CD14-positive monocyte (primary cell): ENCODE results near the gene AREL1. TPM values are rescaled to one million over a fixed set of nuclear protein-coding genes. Genes with fewer than 3 reads are reported as not detected.

Source experiments
- DNase-seq, 3 donors: peaks; one replicate each; pipeline ENCODE4 v3.0.0-alpha.2; 2011 to 2022
- H2AFZ ChIP-seq: 2 replicates; pipeline ENCODE4 v1.6.0; 2012; ENCODE audit warnings: mild to moderate bottlenecking, low read depth, low read length, inconsistent platforms; ENCODE audit not compliant: insufficient read depth, poor library complexity, severe bottlenecking
- H3K27ac ChIP-seq, 2 donors: 1 replicate in 1 of 2; 2 replicates in 1 of 2; pipeline ENCODE4 v1.5.1; 2012 to 2013; ENCODE audit warnings: low read length in 2 of 2, control low read depth in 1 of 2, inconsistent platforms in 1 of 2, low read depth in 1 of 2, mild to moderate bottlenecking in 1 of 2
- H3K27me3 ChIP-seq, 2 donors: one replicate each; pipeline versions ENCODE4 v1.6.0 to v1.6.1; 2011 to 2013; ENCODE audit warnings: low read length in 2 of 2; ENCODE audit not compliant: control insufficient read depth in 2 of 2, insufficient read depth in 2 of 2
- H3K36me3 ChIP-seq, 2 donors: replicated peaks in 1 of 2; 1 replicate in 1 of 2; 2 replicates in 1 of 2; pipeline versions ENCODE4 v1.5.1 to v1.6.1; 2012 to 2013; ENCODE audit warnings: low read length in 2 of 2, control low read depth in 1 of 2, inconsistent platforms in 1 of 2, mild to moderate bottlenecking in 1 of 2; ENCODE audit not compliant: insufficient read depth in 2 of 2, control insufficient read depth in 1 of 2
- H3K4me1 ChIP-seq, 2 donors: 1 replicate in 1 of 2; 2 replicates in 1 of 2; pipeline versions ENCODE4 v1.5.1 to v1.6.1; 2012 to 2013; ENCODE audit warnings: low read length in 2 of 2, control low read depth in 1 of 2, inconsistent platforms in 1 of 2, mild to moderate bottlenecking in 1 of 2, moderate library complexity in 1 of 2; ENCODE audit not compliant: insufficient read depth in 2 of 2, control insufficient read depth in 1 of 2
- H3K4me2 ChIP-seq: replicated peaks from 2 replicates; pipeline ENCODE3; 2012; ENCODE audit warnings: low read length, moderate library complexity, mild to moderate bottlenecking; ENCODE audit not compliant: poor library complexity, severe bottlenecking; ENCODE audit errors: extremely low read depth
- H3K4me3 ChIP-seq, 3 experiments: fragments of 200-600 bp in 1 of 3; sonication (generic) in 1 of 3; replicated peaks in 1 of 3; 1 replicate in 2 of 3; 2 replicates in 1 of 3; pipeline ENCODE4 v1.5.1; 2011 to 2013; ENCODE audit warnings: low read length in 3 of 3, mild to moderate bottlenecking in 3 of 3, control low read depth in 2 of 3, low read depth in 2 of 3, inconsistent platforms in 1 of 3, moderate library complexity in 1 of 3
- H3K79me2 ChIP-seq: 2 replicates; pipeline ENCODE4 v1.6.0; 2012; ENCODE audit warnings: mild to moderate bottlenecking, control low read depth, inconsistent platforms, low read length, moderate library complexity; ENCODE audit not compliant: insufficient read depth
- H3K9ac ChIP-seq: 2 replicates; pipeline ENCODE4 v1.6.0; 2017; ENCODE audit warnings: low read length, mild to moderate bottlenecking; ENCODE audit not compliant: insufficient read depth, poor library complexity, severe bottlenecking
- H3K9me3 ChIP-seq, 2 donors: replicated peaks in 1 of 2; 1 replicate in 1 of 2; 2 replicates in 1 of 2; pipeline versions ENCODE4 v1.5.1 to v1.6.1; 2012 to 2013; ENCODE audit warnings: low read length in 2 of 2, control low read depth in 1 of 2; ENCODE audit not compliant: control insufficient read depth in 1 of 2, insufficient read depth in 1 of 2
- H4K20me1 ChIP-seq: 2 replicates; pipeline ENCODE4 v1.6.0; 2012; ENCODE audit warnings: mild to moderate bottlenecking, low read length, control low read depth, moderate library complexity; ENCODE audit not compliant: insufficient read depth
- H3K27ac Mint-ChIP-seq, 7 donors: one replicate each; pipeline ENCODE4 v1.8.0; 2020; ENCODE audit warnings: mild to moderate bottlenecking in 7 of 7, mixed read lengths in 7 of 7, moderate library complexity in 6 of 7, inconsistent platforms in 2 of 7
- H3K27me3 Mint-ChIP-seq, 3 donors: one replicate each; pipeline ENCODE4 v1.8.0; 2021 to 2022; ENCODE audit warnings: low read depth in 3 of 3, mild to moderate bottlenecking in 3 of 3, mixed read lengths in 3 of 3, moderate library complexity in 3 of 3, inconsistent platforms in 1 of 3
- H3K36me3 Mint-ChIP-seq, 2 donors: one replicate each; pipeline ENCODE4 v1.8.0; 2020; ENCODE audit warnings: mixed read lengths in 2 of 2, inconsistent platforms in 1 of 2, mild to moderate bottlenecking in 1 of 2
- H3K4me1 Mint-ChIP-seq: one replicate; pipeline ENCODE4 v1.8.0; 2020; ENCODE audit warnings: mild to moderate bottlenecking, mixed read lengths
- H3K4me3 Mint-ChIP-seq, 2 donors: one replicate each; pipeline ENCODE4 v1.8.0; 2020; ENCODE audit warnings: mild to moderate bottlenecking in 2 of 2, mixed read lengths in 2 of 2, moderate library complexity in 1 of 2
- H3K9me3 Mint-ChIP-seq, 7 donors: one replicate each; pipeline ENCODE4 v1.8.0; 2020 to 2022; ENCODE audit warnings: mixed read lengths in 7 of 7, mild to moderate bottlenecking in 6 of 7, moderate library complexity in 6 of 7, inconsistent platforms in 2 of 7
- CTCF ChIP-seq: fragments of 200-600 bp; IDR thresholded peaks from one replicate; pipeline ENCODE4 v1.8.0; 2022; ENCODE audit warnings: antibody characterized with exemption, mild to moderate bottlenecking
- WGBS: methylation state at CpG from one replicate; pipeline ENCODE4 v1.1.5; 2013; ENCODE audit warnings: missing lambda C conversion rate; ENCODE audit not compliant: insufficient coverage; 5-methylcytosine and 5-hydroxymethylcytosine counted together
- intact Hi-C, 2 donors: fragments of 100-400 bp; cut with micrococcal nuclease; formaldehyde crosslinking; loops; one replicate each; pipeline versions ENCODE4 v1.15.0 to v1.15.1; 2023
- polyA plus RNA-seq, 3 donors: library from polyadenylated mRNA; depleted of rRNA in 1 of 3; unstranded in 2 of 3; stranded (reverse) in 1 of 3; fragments of 300-500 nt in 2 of 3; fragments of >200 nt in 1 of 3; fragmentation: Illumina TruSeq in 2 of 3; gene quantifications; 1 replicate in 2 of 3; 2 replicates in 1 of 3; pipeline ENCODE4 v1.2.3, GENCODE V29; 2012 to 2021

AREL1 gene
- polyA plus RNA-seq, 3 donors: 12.5 to 23.3 (median 20.0) TPM

DNA sequence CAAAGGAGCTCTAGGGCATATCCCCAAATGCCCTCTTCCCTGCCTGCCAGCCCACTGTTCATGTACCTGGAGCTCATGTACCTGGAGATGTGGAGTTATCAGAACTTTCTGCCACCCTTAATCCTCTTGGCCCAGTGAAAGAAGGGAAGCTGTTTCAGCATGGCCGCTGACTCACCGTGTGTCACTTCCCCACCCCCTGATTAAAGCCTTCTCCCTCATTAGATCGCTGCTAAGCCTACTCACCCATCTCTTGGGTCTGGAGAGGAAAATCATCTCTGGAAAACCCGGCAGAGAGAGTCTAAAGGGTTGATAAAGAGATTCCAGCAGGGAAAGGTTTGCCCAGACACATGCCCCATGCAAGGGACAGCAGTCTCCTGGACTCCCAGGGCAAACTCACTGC, 96.4 kb downstream of the AREL1 start:
- peaks cover 0 to 8% of the 10 kb centered on the region in 2 donors for H3K27me3 ChIP-seq
- no peak overlapping the region for H2AFZ ChIP-seq
- TF ChIP-seq CTCF: no peak
- no peaks in the 10 kb centered on the region for H3K9me3 ChIP-seq
- peaks cover 81 to 92% of the 10 kb centered on the region in 2 donors for H3K4me1 ChIP-seq
- 0% methylated on average over 1 of the region's 4 CpGs for WGBS
- peak overlapping the region; percentile 54 to 79 for H3K4me3 Mint-ChIP-seq
- peaks cover 21 to 23% of the 10 kb centered on the region in 2 donors for H3K36me3 Mint-ChIP-seq
- peaks cover 82% of the 10 kb centered on the region for H3K4me1 Mint-ChIP-seq
- intact Hi-C loops: loop anchor here in 1 of 2 donors (2.0 kb wide), 1 partner anchor 124 kb away; the partner anchor contains the start of genes ISCA2 and NPC2
- H3K79me2 ChIP-seq: no peaks in the 10 kb centered on the region
- no peak overlapping the region for H3K9ac ChIP-seq
- no peaks in the 10 kb centered on the region for H4K20me1 ChIP-seq
- H3K27ac Mint-ChIP-seq: peak overlapping the region; percentile 87 to 98 (median 95)
- DNase-seq: peak; percentile 83 to 95 (median 89)
- no peaks in the 10 kb centered on the region for H3K36me3 ChIP-seq
- peaks cover 17 to 31% (median 24%) of the 10 kb centered on the region in 3 donors for H3K27me3 Mint-ChIP-seq
- H3K4me2 ChIP-seq: peak overlapping the region; percentile 38
- peak overlapping the region; percentile 9 to 91 for H3K27ac ChIP-seq
- peak overlapping the region in 1 of 3 experiments; percentile 41 for H3K4me3 ChIP-seq
- peaks cover 0 to 2% (median 0%) of the 10 kb centered on the region in 7 donors for H3K9me3 Mint-ChIP-seq

DNA sequence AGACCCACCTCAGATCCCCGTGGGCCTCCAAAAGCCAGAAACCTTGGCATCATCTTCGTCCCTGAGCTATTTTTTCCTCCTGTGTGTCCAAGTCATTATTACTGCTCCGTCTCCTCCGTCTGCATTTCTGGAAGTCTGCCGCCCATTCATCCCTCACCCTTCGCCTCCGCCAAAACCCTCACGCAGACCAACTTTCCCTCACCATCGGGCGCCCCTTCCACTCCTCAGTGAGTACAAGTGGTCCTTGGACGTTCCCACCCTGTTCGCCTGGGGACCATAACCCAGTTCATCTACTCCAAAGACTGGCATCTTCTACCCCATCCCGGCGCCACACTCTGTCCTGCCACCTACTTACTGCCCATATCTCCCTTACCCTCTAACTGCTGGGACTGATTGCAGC, 97.1 kb downstream of the AREL1 start:
- Mint-ChIP-seq H3K4me3 (peak overlapping the region in 1 of 2 donors; percentile 80), H3K4me1 (peaks cover 80% of the 10 kb centered on the region), H3K27ac (peak overlapping the region in 6 of 7 donors; percentile 87 to 98 (median 96)), H3K9me3 (peaks cover 0 to 3% (median 0%) of the 10 kb centered on the region in 7 donors), H3K36me3 (peaks cover 17 to 19% of the 10 kb centered on the region in 2 donors), H3K27me3 (peaks cover 21 to 35% (median 26%) of the 10 kb centered on the region in 3 donors)
- H3K9ac ChIP-seq: no peak overlapping the region
- peak overlapping the region in 1 of 2 donors; percentile 91 for H3K27ac ChIP-seq
- H3K4me2 ChIP-seq: peak overlapping the region; percentile 38
- no peaks in the 10 kb centered on the region for H4K20me1 ChIP-seq
- no peaks in the 10 kb centered on the region for H3K9me3 ChIP-seq
- no peak overlapping the region for H2AFZ ChIP-seq
- no peaks in the 10 kb centered on the region for H3K36me3 ChIP-seq
- peaks cover 4 to 15% of the 10 kb centered on the region in 2 donors for H3K27me3 ChIP-seq
- TF ChIP-seq CTCF: no peak
- DNase-seq: no peak
- H3K4me3 ChIP-seq: peak overlapping the region in 1 of 3 experiments; percentile 41
- over 99% methylated on average over 14 of the region's 14 CpGs for WGBS
- intact Hi-C loops: loop anchor here in 1 of 2 donors (2.0 kb wide), 1 partner anchor 123 kb away; the partner anchor contains the start of genes ISCA2 and NPC2
- H3K4me1 ChIP-seq: peaks cover 79 to 91% of the 10 kb centered on the region in 2 donors
- no peaks in the 10 kb centered on the region for H3K79me2 ChIP-seq
